Measurements from ENCODE around the gene KHNYN.
"Not testable (repeated sequence)": the region's sequence is repeated elsewhere in the genome, so short reads cannot be mapped to it uniquely, and the experiment has no call there.

Gene KHNYN

GRCh38 chr14:24473211-24473610 lies 43.5 kb downstream of the KHNYN start:
- H3K36me3 Mint-ChIP-seq: peaks cover 1% of the 10 kb centered on the region
- DNase-seq: no peak
- no peaks in the 10 kb centered on the region for H3K4me1 Mint-ChIP-seq
- no peak overlapping the region for H3K4me3 Mint-ChIP-seq
- H3K27ac Mint-ChIP-seq: no peak overlapping the region
- H3K27me3 Mint-ChIP-seq: no peaks in the 10 kb centered on the region
- peaks cover 5% of the 10 kb centered on the region for H3K9me3 Mint-ChIP-seq
- CTCF ChIA-PET: interaction anchor here (0.8 kb wide), 1 partner anchor 11 kb away, joined by 3 read pairs; no protein-coding TSS in a partner anchor

DNA sequence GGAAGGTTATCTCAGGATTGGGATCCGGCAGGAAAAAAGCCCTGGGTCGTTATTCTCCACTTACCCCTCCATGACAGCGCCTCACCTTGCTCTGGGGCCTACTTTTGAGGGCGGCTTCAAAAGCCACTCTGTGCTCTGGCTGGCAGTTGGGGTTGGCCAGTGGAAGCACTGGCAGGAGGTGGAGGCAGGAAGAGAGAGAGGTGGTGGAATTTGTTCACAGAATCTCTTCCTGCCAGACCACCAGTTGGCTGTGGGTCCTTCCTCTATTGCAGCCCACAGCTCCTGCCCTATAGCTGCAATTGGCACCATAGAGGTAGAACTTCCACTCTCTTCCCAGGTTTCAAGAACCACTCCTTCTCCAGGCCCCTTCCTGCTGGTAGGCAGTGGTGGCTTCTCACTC lies 45.5 kb downstream of the KHNYN start:
- H3K4me1 Mint-ChIP-seq: no peaks in the 10 kb centered on the region
- no peak overlapping the region for H3K4me3 Mint-ChIP-seq
- CTCF ChIA-PET: no interaction called here
- H3K27me3 Mint-ChIP-seq: peaks cover 5% of the 10 kb centered on the region
- H3K9me3 Mint-ChIP-seq: peaks cover 2% of the 10 kb centered on the region
- no peak overlapping the region for H3K27ac Mint-ChIP-seq
- DNase-seq: no peak
- peaks cover 1% of the 10 kb centered on the region for H3K36me3 Mint-ChIP-seq

DNA sequence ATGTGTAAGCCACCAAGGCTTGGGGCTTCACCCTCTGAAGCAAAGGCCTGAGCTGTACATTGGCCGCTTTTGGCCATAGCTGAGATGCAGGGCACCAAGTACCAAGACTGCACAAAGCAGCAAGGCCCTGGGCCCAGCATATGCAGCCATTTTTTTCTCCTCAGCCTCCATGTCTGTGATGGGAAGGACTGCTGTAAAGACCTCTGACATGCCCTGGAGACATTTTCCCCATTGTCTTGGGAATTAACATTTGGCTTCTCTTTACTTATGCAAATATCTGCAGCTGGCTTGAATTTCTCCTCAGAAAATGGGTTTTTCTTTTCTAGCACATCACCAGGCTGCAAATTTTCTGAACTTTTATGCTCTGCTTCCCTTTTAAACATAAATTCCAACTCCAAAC lies 50.2 kb downstream of the KHNYN start:
- CTCF ChIA-PET, DNase-seq, H3K27me3 Mint-ChIP-seq, H3K4me3 Mint-ChIP-seq, H3K27ac Mint-ChIP-seq, H3K36me3 Mint-ChIP-seq, H3K9me3 Mint-ChIP-seq: not testable (repeated sequence)
- peaks cover 27% of the 10 kb centered on the region for H3K4me1 Mint-ChIP-seq

GRCh38 chr14:24481622-24482324 lies 52.0 kb downstream of the KHNYN start:
- DNase-seq: peak; percentile 69
- Mint-ChIP-seq H3K4me1 (peaks cover 27% of the 10 kb centered on the region), H3K9me3 (no peaks in the 10 kb centered on the region), H3K27me3 (peaks cover 5% of the 10 kb centered on the region), H3K36me3 (peaks cover 1% of the 10 kb centered on the region), H3K4me3 (peak overlapping the region; percentile 27), H3K27ac (peak overlapping the region; percentile 49)
- CTCF ChIA-PET: interaction anchor here (0.7 to 4.1 kb wide), 11 partner anchors 21 to 651 kb away, joined by 3 to 33 read pairs (median 4); partner anchors contain the start of genes GZMB and GZMH

GRCh38 chr14:24482699-24483303 lies 53.0 kb downstream of the KHNYN start:
- H3K27me3 Mint-ChIP-seq, H3K4me3 Mint-ChIP-seq, H3K9me3 Mint-ChIP-seq, DNase-seq, H3K36me3 Mint-ChIP-seq: not testable (repeated sequence)
- peak overlapping the region; percentile 68 for H3K27ac Mint-ChIP-seq
- peaks cover 27% of the 10 kb centered on the region for H3K4me1 Mint-ChIP-seq
- CTCF ChIA-PET: interaction anchor here (1.0 to 4.1 kb wide), 7 partner anchors 25 to 226 kb away, joined by 3 to 33 read pairs (median 6); no protein-coding TSS in a partner anchor

- DNase-seq: peak; percentile 35
- Mint-ChIP-seq H3K4me3 (no peak overlapping the region), H3K36me3 (peaks cover 1% of the 10 kb centered on the region), H3K27me3 (peaks cover 5% of the 10 kb centered on the region), H3K27ac (peak overlapping the region; percentile 68), H3K9me3 (no peaks in the 10 kb centered on the region), H3K4me1 (peaks cover 27% of the 10 kb centered on the region)
- CTCF ChIA-PET: interaction anchor here (0.7 to 4.1 kb wide), 11 partner anchors 10 to 227 kb away, joined by 3 to 33 read pairs (median 4); no protein-coding TSS in a partner anchor
These were observed 54.0 kb downstream of the KHNYN start for GRCh38 chr14:24483604-24484252.

Measured in activated naive CD4-positive, alpha-beta T cell treated with anti-CD3 and anti-CD28 coated beads, Interleukin-2, amount 10 ng/mL, durations not matched to agents 7 days and 5 days (primary cell).